Muscle of back (tissue), 11 donors: Measurements from ENCODE around the gene PRKAR2B. TPM values are rescaled to one million over a fixed set of nuclear protein-coding genes. Genes with fewer than 3 reads are reported as not detected.
"Not testable (repeated sequence)": the region's sequence is repeated elsewhere in the genome, so short reads cannot be mapped to it uniquely, and the experiment has no call there.

Experiments
- DNase-seq, 3 donors: peaks; one replicate each; pipeline versions ENCODE4 v3.0.0 to v3.0.0-alpha.2; 2013
- polyA plus RNA-seq, 10 donors: library from polyadenylated mRNA; unstranded; fragments of 120-200 nt; gene quantifications; one replicate each; pipeline ENCODE4 v1.2.1, GENCODE V29; 2013; ENCODE audit not compliant: insufficient read length in 10 of 10

Gene PRKAR2B
- polyA plus RNA-seq, 10 donors = 4.8 to 10.7 (median 5.8) TPM

DNA sequence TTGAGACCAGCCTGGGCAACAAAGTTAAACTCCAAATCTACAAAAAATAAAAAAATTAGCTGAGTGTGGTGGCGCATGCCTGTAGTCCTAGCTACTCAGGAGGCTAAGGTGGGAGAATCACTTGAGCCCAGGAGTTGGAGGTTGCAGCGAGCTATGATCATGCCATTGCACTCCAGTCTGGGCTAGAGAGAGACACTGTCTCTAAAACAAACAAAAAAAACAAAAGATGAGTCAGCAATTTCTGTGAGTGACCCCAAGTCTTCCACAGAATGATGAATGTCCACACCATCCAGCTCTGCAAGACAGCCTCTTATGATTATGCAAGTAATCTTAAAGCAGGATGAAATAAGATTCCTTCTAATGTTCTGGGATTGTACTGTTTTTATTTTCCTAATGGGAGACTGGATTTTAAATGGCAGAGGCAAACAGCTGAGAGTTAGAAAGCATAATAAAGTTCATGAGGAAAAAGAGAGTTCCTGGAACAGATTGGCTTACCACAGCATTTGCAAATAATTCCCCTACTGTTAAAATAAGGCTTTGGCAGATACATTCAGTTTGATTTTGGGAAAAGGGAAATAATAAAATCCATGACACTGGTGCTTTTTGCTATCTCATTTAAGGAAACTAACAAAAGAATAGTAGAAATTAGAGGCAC lies 18.9 kb upstream of the PRKAR2B start:
- DNase-seq = peak in 1 of 3 donors; percentile 37

DNA sequence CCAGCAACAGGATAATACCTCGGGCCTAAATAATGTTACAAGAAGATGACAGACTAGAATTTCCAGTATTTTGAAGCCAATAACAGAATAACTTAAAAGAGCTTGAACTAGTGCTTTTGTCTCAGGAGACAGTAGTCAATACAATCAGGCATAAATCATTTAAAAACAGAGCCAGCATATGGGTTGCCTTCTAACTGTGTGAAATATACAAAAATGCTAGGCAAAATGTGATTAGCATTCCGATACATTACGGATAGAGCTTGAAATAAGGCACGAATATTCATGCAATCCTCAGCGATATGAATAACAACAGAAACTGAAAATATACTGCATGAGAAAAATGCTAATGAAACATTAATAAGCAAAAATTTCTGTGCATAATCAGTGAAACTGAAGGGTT lies 18.3 kb upstream of the PRKAR2B start:
- no peak for DNase-seq

DNA sequence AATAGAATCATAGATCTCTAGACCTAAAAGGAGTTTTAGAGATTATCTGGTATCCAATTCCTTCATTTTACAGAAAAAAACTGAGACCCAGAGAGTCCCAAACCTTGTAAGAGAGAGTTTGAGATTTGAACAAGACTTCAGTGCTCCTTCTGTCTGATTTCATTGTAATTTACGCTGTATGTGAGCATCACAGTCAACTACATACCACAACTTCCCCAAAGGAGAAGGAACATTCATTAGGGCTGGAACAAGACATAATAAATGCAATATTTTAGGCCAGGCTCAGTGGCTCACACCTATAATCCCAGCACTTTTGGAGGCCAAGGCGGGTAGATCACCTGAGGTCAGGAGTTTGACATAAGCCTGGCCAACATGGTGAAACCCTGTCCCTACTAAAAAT lies 17.3 kb upstream of the PRKAR2B start:
- no peak for DNase-seq

DNA sequence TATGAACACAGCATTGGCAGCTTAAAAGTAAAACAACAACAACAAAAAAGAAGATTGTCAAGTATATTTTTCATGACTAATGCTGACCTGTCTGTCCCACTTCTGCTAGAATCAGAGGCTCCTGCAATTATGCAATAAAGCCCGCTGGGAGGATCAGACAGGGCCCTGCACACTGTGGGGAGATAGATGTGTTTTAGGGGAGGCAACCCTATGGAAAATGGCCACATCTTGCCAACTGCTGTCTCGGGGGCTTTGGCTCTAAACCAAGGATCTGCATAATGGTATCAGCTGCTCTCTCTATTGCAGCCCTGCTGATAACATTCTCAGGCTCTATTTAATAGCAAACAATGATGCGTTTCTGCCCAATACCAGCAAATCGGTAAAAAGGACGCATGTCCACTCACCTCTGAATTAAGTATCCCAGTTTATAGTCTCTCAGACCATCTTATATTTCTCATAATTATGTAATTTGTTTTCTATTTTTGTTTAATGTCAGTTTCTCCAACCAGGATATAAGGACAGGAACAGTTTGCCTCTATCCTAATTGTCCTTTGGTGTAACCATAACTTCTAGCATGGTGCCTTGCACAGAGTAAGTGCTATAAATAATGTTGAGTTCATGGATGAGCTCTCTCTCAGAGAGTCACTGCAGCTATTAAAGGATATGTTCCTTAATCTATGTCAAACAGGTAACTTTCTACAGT lies 15.3 kb upstream of the PRKAR2B start:
- DNase-seq = no peak

DNA sequence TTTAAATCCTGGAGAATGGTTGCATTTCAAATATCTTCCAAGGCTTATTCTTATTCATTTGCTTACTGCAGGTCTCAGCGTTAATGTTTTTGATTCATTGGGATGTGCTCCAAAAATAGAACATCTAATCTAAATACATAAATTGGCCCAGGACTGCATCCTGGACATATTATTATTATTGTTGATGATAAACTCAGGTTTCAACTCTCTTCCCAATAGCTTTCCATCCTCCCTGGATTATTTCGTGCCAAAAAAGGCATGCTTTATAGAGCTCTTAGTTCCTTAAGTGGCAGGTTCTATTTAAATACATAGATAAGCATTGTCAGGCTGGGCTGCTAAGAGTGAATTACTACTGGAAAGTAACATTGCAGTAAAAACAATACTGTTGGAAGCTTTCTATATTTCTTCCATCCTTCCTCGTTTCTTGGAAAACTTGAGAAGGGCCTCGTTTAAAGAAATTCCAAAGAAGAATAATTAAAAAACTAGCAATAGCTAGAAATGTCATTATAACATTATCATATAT lies 14.7 kb upstream of the PRKAR2B start:
- DNase-seq = no peak

DNA sequence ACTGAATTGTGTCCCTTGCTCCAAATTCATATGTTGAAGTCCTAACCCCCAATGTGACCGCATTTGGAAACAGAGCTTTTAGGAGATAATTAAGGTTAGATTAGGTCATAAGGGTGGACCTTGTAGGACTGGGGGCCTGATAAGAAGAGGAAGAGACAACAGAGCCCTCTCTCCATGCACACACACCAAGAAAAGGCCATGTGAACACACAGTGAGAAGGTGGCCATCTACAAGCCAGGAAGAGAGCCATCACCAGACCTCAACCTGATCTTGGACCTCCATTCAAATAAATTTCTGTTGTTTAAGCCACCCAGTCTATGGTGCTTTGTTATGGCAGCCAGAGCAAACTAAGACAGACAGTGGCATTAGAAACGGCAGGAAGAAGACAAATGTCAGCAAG lies 12.5 kb upstream of the PRKAR2B start:
- DNase-seq = no peak

DNA sequence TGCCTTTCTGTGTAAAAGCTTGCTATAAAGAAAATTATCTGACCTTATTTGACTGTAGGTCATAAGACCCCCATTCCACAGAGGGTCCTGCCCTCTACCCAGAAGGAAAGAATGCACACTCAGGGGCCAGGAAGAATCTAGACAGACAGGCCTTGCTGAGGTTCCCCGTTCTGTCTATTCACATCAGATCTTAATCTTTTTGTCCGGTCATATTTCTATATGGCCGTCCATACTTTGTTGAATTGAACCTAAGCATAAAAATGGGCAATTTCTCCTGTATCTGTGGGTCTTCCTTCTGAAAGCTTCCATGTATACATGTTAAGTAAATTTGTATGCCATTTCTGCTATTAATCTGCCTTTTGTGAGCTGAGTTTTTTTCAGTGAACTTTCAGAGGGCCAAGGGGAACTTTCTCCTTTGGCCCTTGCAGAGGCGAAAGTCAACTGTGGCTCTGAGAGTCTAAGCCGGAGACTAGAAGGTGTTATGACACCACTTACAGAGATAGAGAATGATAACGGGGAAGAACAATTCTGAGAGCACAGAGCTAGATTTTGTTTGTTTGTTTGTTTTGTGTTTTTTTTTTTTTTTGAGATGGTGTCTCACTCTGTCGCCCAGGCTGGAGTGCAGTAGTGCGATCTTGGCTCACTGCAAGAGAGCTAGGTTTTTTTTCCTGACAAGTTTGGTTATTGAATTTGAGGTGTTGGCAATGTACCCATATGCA lies 11.6 kb upstream of the PRKAR2B start:
- DNase-seq = no peak

DNA sequence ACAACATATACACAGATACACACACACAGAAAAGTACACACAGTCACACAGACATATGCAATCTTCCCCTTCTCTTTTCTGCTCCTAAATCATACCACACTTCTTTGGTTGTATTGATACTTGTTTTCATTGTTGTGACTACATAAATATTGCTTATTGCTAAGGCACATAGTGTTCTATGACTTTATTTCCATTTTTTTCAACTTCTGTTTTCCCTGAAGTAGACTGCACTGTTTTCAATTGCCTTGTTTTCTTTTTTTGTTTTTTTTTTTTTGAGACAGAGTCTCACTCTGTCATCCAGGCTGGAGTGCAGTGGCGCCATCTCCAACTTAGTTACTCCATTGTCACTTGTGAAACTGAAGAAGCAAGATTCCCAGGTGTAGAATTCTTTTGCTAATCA lies 10.0 kb upstream of the PRKAR2B start:
- no peak for DNase-seq

DNA sequence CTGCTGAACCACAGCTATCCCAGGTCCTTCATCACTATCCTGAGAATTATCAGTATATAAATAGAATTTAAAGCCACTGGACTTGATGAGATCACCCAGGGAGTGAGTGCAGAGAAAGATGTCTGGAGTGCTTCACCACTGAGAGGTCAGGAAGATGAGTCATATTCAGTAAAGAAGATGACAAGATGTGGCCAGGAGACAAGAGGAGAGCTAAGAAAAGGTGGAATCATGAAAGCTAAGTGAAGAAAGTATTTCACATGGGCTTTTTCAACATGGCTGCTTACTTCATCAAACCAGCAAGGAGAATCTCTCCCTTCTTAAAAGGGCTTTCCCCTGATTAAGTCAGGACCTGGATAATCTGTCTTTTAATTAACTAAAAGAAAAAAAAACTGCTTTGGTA lies 9.1 kb upstream of the PRKAR2B start:
- peak in 1 of 3 donors; percentile 64 for DNase-seq

DNA sequence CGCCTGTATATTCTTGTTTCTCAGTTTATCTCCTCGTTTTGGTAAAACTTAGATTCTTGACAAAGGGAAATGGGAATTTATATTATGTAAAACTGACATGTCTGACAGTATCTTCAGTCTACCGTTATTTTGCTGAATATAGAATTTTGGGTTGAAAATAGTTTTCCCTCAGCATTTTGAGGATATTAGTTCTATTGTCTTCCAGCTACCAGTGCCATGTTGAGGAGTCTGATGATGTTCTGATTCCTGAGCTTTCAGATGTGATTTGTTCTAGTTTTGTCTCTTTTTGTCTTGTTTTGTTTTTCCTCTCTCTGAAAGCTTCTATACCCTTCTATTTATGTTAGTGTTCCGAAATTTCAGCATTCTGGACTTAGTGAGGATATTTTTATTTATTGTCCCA lies 8.0 kb upstream of the PRKAR2B start:
- DNase-seq = no peak

DNA sequence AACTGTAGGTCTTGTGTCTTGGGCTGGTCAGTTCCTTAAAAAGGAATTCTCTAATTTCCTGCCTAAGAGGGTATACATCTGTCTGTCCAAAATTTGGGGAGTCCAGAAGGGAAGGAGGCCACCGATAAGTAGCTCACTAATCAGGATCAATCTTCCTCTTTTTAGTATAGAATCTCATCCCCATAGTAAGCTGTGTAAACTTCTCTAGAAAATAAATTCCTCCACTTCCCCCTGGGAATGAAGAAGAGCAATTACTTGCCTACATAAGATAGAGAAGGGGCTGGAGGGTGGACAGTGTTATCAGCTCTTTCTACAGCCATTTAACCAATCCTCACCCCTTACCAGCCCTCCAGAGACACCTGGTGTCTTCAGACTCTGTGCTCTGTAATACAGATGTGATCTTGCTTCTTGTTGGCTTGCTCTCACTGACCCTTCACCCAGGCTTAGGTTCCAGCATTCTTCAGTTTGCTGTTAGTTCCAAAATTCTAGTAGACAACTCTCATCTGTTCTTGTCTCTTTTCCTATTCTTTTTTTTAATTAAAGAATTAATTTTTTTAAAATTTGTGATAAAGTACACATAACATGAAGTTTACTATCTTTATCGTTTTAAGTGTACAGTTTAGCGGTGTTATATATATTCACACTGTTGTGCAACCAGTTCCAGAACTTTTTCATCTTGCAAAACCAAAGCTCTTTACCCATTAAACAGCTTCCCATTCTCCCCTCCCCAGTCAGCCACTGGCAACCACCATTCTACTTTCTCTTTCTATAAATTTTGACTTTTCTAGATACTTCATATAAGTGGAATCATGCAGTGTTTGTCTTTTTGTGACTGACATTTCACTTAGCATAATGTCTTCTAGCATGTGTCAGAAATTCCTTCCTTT lies 6.5 kb upstream of the PRKAR2B start:
- DNase-seq = no peak

DNA sequence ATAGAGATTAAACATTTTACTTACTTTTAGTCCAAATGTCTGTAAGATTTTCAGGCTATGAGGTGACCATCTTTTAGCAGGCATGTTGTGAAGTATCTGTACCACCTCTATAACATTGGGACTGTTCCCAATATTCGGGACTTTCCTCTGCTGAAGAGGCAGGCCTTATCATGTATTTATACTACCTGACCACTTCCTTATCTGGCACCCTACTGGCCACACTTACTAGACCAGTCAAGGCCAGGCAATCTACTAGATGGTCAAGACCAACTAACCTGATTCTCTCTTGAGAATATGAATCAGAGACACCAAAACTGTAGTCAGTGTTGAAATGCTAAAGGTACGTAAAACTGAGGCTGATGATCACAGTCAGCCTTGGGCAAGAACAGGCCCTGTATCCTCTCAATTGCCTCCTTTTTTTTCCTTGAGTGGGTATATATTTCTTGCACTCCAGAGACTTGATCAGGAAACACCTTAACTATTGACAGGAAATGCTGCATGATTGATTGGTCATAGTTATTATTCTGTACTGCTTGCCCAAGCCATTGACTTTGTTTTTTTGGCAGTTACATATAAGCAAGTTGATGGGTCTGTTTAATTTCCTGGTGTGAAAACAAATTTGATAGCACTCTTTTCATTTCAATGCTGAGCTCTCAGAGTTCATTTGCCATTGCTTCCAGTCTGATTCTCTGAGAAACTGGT lies 5.2 kb upstream of the PRKAR2B start:
- DNase-seq = no peak

DNA sequence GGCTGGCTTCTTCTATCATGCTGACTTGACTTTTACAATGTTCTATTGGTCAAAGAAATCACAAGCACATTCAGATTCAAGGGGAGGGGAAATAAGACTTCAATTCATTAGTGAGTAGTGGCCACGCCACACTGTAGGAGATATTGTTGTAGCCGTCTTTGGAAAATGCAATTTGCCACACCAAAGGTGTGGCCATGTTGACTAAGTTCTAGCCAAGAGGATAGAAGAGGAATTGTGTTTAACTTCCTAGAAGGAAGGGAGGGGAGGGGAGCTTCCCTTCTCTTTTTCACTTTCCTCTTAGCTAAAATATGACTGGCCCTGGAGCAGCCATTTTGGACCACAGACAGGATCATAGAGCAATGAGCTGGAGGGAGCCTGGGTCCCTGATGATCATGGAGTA lies 3.4 kb upstream of the PRKAR2B start:
- no peak for DNase-seq

DNA sequence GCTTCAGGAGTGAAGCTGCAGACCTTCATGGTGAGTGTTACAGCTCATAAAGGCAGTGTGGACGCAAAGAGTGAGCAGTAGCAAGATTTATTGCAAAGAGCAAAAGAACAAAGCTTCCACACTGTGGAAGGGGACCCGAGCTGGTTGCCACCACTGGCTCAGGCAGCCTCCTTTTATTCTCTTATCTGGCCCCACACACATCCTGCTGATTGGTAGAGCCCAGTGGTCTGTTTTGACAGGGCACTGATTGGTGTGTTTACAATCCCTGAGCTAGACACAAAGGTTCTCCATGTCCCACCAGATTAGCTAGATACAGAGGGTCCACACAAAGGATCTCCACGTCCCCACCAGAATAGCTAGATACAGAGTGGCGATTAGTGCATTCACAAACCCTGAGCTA lies 2.7 kb upstream of the PRKAR2B start:
- not testable (repeated sequence) for DNase-seq

DNA sequence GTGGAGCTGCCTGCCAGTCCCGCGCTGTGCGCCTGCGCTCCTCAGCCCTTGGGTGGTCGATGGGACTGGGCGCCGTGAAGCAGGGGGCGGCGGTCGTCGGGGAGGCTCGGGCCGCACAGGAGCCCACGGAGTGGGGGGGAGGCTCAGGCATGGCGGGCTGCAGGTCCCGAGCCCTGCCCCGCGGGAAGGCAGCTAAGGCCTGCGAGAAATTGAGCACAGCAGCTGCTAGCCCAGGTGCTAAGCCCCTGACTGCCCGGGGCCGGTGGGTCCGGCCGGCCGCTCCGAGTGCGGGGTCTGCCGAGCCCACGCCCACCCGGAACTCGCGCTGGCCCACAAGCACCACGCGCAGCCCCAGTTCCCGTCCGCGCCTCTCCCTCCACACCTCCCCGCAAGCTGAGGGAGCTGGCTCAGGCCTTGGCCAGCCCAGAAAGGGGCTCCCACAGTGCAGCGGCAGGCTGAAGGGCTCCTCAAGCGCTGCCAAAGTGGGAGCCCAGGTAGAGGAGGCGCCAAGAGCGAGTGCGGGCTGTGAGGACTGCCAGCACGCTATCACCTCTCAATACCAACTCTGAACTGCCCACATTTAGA lies 2.1 kb upstream of the PRKAR2B start:
- not testable (repeated sequence) for DNase-seq

DNA sequence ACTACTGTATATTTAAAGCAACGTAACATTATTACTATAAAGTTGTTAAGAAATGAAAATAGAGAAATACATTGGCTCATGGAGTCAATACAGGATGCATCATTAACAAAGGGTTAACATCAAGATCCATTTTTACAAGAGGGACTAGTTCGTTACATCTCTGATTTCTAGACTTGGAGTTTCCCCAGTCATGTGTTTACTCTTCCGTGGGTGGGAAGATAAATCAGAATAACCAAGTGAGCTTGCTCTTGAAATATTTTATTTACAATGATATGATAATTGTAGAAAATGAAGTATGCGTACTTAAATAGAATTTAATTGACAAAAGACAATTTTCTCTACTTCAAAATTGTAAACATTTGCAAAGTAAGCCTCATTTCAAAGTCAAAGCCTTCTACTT lies 1.0 kb upstream of the PRKAR2B start:
- DNase-seq = no peak

DNA sequence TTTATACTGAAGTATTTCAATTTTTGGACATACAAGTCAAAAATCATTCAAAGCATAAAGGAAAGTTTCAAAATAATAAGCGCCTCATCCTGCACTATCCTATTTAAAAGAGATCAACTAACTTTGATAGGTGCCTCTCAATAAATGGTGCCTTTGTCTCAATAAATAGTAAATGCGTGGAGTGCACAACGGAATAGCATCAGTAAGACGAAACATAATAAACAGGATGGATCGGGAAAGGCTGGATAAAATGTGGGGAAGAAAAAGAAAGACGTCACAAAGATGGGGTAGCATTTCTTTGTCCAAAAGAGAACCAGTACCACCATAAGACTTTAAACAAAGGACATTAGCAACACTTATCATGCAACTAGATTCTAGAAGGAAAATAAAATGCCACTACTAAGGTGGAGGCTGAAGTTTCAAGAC lies 571 bp upstream of the PRKAR2B start:
- peak in 1 of 3 donors; percentile 4 for DNase-seq

DNA sequence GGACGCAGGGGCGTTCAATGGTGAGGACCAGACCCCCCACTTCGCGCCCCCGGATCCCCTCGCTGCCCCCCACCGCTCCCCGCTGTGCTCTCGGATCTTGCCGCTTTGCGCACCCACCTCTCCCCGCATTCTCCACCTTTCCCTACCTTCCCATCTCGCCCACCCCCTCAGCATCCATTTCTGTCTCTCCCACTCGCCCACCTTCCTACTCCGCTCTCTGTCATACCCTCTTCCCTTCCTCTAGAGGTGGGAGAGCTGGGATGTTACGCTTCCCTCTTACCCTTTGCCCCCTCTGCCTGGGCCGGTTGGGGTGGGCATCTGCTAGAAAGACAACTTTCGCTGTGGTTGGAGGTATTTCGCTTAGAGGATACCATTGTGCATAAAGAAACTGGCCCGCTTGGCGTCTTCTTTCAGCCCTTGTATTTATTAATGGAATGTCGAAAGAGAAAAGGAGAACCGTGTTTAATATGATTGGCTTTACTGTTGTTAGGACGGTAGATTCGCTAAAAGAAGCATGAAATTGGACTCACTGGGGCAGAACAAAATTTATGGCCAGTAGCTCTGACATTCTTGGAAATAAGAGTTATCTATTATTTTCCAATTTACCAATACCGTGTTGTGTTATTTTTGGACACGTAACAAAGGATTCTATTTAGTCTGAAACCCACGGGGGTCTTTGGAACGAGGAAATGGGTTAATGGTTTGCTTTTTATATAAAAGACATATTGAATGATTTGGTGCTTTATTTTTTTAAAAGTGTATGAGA lies 873 bp downstream of the PRKAR2B start:
- DNase-seq = peak in 2 of 3 donors; percentile 5 to 25

DNA sequence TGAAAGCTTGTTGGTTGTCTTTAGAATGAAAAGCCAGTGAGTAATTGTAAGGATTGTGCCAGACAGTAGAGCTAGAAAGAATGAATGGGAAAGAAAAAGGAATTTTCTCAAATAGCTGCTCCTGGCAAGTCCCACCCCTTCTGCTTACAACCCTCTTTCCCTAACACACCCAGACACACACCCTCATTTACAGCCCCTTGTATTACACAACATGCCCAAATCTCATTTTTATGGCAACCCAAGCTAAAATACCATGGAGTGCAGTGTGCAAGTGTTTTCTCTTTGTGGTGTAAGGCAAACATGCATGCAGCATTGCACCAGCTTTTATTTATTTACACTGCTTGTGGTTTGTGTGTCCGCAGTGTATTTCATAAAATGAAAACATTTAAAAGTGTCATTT lies 1.5 kb downstream of the PRKAR2B start:
- peak in 1 of 3 donors; percentile 10 for DNase-seq
